CD4-positive, alpha-beta T cell treated with Interleukin-10 for 1 hour (primary cell): ENCODE results near the gene PCSK5.

ENCODE experiments used
- DNase-seq: peaks from one replicate; pipeline ENCODE4 v3.0.0-alpha.2; 2020

Gene PCSK5

GRCh38 chr9:75974016-75974766, 83.7 kb downstream of the PCSK5 start:
- no peak for DNase-seq

GRCh38 chr9:75975071-75975470, 84.6 kb downstream of the PCSK5 start:
- DNase-seq = no peak

DNA sequence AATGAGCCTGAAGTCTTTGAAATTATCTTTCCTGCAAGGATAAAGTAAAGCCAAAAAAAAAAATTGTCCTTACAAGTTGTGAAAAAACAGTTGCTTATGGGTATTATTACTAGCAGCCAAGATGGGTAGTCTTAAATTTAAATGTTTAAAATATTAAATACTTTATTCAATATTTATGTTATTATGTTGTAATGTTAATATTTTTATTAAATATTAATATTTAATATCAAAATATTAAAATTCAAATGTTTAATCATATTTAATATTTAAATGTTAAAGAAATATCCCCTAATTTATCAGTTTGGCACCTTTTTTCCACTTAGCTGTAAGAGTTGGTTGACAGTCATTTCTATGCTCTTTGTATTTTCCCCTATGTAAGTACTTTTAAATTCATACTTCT, 86.1 kb downstream of the PCSK5 start:
- no peak for DNase-seq

- DNase-seq = peak; percentile 0
Observed at GRCh38 chr9:75979362-75979761, 88.9 kb downstream of the PCSK5 start.

DNA sequence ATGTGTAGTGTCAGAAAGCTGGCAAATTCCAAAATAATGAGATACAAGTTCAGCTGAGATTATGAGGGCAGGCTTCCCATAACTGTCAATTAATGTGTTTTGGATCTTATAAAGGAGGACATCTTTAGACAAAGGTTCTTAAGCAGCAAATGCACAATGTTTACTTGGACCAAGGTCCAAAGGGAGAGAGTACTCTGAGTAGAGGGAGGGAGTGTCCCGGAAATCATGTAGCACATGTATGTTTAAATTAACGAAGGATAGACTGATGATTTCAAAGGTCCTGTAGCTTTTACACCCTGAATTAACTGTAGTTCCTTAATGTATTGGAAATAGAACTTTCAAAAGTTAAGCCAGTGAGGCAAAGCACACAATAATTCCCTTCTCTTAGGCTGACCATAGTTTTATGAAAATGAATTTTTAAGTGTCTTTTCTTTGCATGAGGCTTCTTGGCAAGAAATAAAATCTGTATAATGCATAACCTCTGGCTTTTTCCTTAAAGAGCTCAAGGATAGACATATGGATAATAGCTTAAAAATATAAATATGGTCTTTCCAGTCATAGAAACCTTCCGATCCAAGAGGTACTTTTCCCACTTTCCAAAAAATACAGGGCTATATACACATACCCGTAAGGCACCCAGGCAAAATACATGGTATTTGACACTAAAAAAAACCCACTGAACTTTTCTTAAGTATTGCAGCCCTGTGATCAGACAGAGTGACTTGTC, 93.0 kb downstream of the PCSK5 start:
- DNase-seq = no peak

DNA sequence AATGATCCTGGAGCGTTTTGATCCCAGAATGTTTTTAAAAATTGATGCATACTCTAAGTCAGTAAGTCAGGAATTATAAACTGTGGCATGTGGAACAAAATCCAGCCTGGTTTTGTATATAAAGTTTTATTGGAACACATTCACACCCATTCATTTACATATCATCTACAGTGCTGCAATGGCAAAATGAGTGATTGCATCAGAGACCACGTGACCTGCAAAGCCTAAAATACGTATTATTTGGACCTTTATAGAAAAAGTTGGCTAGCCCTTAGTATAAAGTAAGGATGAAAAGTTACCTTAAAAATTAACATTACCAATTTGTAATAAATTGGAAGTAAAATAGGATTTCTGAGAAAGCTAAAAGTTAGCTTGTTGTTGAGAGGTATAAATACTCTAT, 95.0 kb downstream of the PCSK5 start:
- DNase-seq = no peak

DNA sequence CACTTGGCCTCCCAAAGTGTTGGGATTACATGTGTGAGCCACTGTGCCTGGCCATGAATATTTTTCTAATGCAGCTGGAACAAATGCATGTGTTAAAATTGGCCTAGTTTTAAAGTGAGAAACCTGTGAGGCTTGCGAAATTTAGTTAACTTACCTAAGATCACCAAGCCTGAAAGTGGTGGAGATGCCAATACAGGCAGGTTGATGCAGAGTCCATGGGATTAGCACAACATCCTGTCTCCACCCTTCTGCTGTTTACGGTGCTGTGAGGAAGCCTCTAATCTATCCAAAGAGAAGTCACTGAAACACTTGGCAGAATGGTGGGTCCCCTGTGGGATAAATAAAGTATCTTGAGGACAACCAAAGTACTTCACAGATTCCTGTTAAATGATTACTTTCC, 98.2 kb downstream of the PCSK5 start:
- DNase-seq = no peak

- no peak for DNase-seq
Observed at GRCh38 chr9:75990156-75990555, 99.7 kb downstream of the PCSK5 start.

DNA sequence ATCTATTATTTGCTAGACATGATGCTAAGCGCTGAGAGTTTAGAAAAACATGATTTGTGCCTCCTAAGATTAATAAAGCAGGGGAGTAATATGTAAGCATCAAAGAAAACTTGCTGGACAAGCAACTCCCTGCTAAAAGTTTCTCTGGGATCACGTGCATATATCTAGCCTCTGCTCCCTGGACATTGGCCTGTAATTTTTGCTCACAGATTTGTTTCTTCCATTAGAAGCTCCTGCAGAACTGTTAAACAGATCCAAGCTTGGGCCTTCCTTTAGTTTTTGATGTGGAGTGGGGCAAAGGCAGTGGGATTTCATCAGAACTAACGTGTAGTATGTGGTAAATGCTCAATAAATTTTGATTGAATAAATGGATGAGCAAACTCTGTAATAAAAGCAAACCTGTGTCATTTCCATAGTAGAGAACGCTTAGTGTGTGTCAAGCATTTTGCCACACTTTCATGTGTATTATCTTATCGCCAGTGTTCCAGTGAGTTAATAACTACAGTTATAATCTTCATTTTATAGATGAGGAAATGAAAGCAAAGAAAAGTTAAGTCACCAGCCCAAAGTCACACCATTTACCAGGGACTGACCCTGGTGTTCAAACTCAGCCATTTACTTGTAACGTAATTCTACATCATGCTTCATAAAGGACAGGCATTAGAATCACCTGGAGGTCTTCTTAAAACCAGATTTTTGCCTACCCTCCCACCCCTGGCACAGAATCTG, 100.3 kb downstream of the PCSK5 start:
- DNase-seq = no peak

GRCh38 chr9:75992482-75993206, 102.2 kb downstream of the PCSK5 start:
- no peak for DNase-seq

GRCh38 chr9:75993434-75993833, 103.0 kb downstream of the PCSK5 start:
- no peak for DNase-seq

- DNase-seq = no peak
Observed at GRCh38 chr9:75995066-75995465, 104.6 kb downstream of the PCSK5 start.

DNA sequence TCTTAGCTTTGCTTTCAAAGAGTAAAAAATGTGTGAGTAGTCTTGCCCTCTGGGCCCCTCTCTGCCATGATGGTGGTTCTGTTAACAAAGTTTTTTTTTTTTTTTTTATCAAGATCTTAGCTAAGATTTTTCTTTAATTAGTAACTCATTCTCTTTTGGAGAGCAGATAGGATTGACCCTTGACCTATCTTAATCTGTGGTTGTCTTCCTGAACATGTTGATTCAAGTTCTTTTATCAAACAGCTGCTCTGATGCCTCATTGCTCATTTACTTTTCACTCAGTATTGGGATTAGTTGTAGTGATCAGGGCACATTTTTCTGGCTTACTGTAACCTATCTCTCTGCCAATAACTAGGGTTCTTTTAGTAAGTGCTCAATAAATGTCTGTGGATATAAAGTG, 106.3 kb downstream of the PCSK5 start:
- no peak for DNase-seq

DNA sequence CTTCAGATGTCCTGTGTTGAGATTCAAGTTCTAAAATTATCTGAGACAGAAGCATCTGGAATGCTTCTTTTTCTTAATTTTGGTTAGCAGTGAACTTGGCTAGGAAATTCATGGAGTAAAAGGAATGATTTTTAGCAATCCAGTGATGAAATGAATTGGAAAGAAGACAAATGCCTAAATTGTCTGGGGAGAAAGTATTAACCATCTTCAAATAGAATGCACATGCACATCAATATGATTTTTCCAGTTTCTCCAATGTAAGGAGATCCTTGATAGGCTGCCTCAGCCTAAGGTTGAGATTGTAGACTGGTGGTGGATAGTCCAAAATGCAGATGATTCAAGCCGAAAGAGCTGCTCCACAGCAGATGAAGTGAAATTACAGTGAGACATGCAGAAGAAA, 106.7 kb downstream of the PCSK5 start:
- no peak for DNase-seq

DNA sequence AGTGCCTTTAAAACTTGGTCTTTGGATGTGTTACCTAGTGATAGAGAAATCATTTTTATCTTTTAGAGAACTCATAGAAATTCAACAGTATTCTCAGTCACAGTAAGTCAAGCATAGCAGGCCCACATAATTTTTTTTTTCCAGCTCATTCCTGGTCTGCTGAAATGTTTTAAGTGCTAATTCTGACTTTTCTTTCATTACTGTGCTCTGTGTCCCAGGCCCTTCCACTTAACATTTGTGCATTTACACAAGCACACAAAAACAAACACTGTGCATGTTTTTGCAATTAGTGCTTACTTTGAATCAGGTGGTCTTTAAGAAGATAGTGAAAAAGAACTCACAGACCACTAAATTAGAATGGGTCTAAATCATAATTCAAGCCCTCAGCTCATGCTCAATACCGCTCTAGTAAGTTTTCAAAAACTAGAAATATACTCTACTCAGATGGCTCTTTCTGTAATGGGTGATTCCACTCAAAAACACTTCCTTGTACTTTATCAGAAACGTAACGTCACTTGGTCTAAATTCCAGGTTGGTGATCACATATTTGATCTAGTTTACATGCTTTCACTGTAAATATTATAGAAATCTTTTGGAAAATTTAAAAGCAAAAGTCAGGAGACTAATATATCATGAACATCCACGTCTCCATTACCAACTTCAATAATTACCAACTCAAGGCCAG, 107.8 kb downstream of the PCSK5 start:
- DNase-seq = no peak

- DNase-seq = no peak
Observed at GRCh38 chr9:76001459-76001858, 111.0 kb downstream of the PCSK5 start.

DNA sequence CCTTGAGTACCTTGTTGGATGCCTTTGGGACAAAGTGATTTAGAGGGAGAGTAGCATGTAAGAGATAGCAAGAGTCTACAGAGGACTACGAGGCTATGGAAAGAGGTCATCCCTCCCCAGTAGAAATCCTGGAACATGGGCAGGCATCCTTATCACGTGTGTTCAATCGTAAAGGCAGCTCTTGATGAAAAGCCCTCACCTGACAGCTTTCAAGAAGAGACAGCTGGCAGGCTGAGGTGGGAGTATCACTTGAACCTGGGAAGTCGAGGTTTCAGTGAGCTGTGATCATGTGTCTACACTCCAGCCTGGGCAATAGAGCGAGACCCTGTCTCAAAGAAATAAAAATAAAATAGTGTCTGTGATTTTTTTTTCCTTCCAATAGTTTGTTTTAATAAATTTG, 112.6 kb downstream of the PCSK5 start:
- DNase-seq = no peak

DNA sequence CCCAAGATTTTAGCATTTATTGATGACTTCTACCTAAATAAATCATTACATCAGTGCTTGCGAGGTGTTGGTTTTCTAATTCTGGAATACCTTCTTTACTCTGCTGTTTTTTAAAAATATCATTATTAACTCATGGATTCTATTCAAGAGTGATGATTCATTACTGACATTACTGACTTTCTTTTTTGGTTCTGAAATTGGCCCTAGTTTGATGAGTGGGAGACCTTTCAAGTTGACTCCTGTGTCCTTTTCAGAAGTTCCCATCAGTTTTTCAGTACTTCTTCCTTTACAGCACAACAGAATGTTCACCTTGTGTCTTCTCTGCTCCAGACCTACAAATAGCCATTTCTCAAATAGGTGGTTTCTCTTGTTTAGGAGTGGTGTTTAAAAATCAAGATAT, 114.1 kb downstream of the PCSK5 start:
- no peak for DNase-seq

DNA sequence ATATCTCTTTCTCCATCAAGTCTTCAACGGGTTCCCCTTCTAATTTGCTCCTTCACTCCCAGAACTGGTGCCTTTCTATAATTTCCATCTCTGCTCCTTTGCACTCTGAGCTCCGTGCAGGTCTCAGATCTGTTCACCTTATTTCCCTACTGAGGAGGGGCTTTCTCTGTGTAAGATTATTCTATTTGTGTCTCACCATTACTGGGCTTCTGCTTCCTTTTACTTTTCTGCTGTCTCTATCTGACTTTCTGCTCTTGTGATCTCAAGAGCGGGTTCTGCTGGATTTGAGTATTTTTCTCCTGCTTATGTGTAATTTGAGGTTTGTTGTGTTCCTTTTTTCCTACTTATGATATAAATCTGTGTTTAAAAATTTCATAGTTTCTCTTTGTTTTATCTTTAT, 117.5 kb downstream of the PCSK5 start:
- no peak for DNase-seq

DNA sequence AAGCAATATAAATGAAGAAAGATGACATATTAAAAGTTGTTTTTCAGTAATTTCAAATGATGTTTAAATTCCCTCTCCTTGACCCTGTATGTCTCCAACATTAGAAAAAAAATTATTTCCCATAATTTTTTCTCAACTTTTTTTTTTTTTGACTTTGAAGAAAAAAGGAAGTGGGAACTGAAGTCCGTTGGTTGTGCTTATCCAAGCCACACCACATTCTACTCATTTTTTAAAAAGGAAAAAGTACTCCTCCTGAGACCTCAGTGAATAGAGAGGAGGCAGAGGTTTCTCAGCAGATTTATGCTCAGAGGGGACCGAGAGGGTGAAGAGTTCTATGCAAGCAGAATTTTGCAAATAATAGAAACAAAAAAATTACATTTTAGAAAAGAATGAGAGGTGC, 123.3 kb downstream of the PCSK5 start:
- DNase-seq = no peak

DNA sequence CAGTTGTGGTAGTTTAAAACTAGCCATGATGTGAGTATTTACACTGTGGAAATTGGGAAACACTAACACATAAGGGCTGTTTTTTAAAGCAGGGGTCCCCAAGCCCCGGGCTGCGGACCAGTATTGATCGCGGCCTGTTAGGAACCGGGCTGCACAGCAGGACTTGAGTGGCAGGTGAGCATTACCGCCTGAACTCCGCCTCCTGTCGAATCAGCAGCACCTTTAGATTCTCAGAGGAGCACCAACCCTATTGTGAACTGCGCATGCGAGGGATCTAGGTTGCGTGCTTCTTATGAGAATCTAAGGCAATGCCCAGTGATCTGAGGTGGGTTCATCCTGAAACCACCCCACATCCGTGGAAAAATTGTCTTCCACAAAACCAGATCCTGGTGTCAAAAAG, 127.8 kb downstream of the PCSK5 start:
- DNase-seq = peak; percentile 19

GRCh38 chr9:76018761-76019160, 128.3 kb downstream of the PCSK5 start:
- DNase-seq = peak; percentile 14

GRCh38 chr9:76020652-76021051, 130.2 kb downstream of the PCSK5 start:
- DNase-seq = no peak
